Astrocyte (in vitro differentiated cells and primary cell): Measurements from ENCODE around the gene NR2F1. TPM values are rescaled to one million over a fixed set of nuclear protein-coding genes. Genes with fewer than 3 reads are reported as not detected.

Source experiments
- DNase-seq: peaks from one replicate; pipeline ENCODE4 v3.0.0-alpha.2; 2010; ENCODE audit warnings: low read depth
- FAIRE-seq: peaks from 2 replicates; lab custom pipeline; 2011; peaks lifted over from hg19 to GRCh38; lab: Jason Lieb, UNC
- H2AFZ ChIP-seq: 2 replicates; pipeline ENCODE4 v1.6.0; 2012; ENCODE audit warnings: low read depth, low read length, inconsistent platforms
- H3K27ac ChIP-seq: 2 replicates; pipeline ENCODE4 v1.5.1; 2011; ENCODE audit warnings: low read depth, low read length, inconsistent platforms
- H3K27me3 ChIP-seq: 2 replicates; pipeline ENCODE4 v1.6.0; 2011; ENCODE audit warnings: low read length, inconsistent platforms; ENCODE audit not compliant: insufficient read depth
- H3K36me3 ChIP-seq: 2 replicates; pipeline ENCODE4 v1.5.1; 2011; ENCODE audit warnings: low read length, inconsistent platforms; ENCODE audit not compliant: insufficient read depth
- H3K4me1 ChIP-seq: 2 replicates; pipeline ENCODE4 v1.5.1; 2011; ENCODE audit warnings: low read length, inconsistent platforms; ENCODE audit not compliant: insufficient read depth
- H3K4me2 ChIP-seq: 2 replicates; pipeline ENCODE4 v1.6.0; 2012; ENCODE audit warnings: low read length, inconsistent platforms
- H3K4me3 ChIP-seq: 2 replicates; pipeline ENCODE4 v1.5.1; 2011; ENCODE audit warnings: low read depth, mild to moderate bottlenecking, low read length, inconsistent platforms; ENCODE audit not compliant: insufficient read depth
- H3K79me2 ChIP-seq: 2 replicates; pipeline ENCODE4 v1.6.0; 2012; ENCODE audit warnings: mild to moderate bottlenecking, low read length, inconsistent platforms; ENCODE audit not compliant: insufficient read depth
- H3K9ac ChIP-seq: 2 replicates; pipeline ENCODE4 v1.6.0; 2012; ENCODE audit warnings: mild to moderate bottlenecking, low read length, inconsistent platforms
- H3K9me3 ChIP-seq: 2 replicates; pipeline ENCODE4 v1.5.1; 2012; ENCODE audit warnings: low read depth, mild to moderate bottlenecking, low read length, inconsistent platforms; ENCODE audit not compliant: insufficient read depth
- H4K20me1 ChIP-seq: 2 replicates; pipeline ENCODE4 v1.6.0; 2012; ENCODE audit warnings: low read length, inconsistent platforms; ENCODE audit not compliant: insufficient read depth
- H3K27ac Mint-ChIP-seq: one replicate; pipeline ENCODE4 v1.8.0; 2021; ENCODE audit warnings: mild to moderate bottlenecking, mixed read lengths; ENCODE audit not compliant: unreplicated experiment
- H3K27me3 Mint-ChIP-seq: one replicate; pipeline ENCODE4 v1.8.0; 2021; ENCODE audit warnings: low read depth, mixed read lengths; ENCODE audit not compliant: unreplicated experiment
- H3K36me3 Mint-ChIP-seq: one replicate; pipeline ENCODE4 v1.8.0; 2021; ENCODE audit warnings: low read depth, mixed read lengths; ENCODE audit not compliant: unreplicated experiment
- H3K4me1 Mint-ChIP-seq: one replicate; pipeline ENCODE4 v1.8.0; 2021; ENCODE audit warnings: low read depth, mixed read lengths; ENCODE audit not compliant: unreplicated experiment
- H3K4me3 Mint-ChIP-seq: one replicate; pipeline ENCODE4 v1.8.0; 2021; ENCODE audit warnings: mild to moderate bottlenecking, moderate library complexity, mixed read lengths; ENCODE audit not compliant: unreplicated experiment
- H3K9me3 Mint-ChIP-seq: one replicate; pipeline ENCODE4 v1.8.0; 2021; ENCODE audit warnings: mild to moderate bottlenecking, mixed read lengths; ENCODE audit not compliant: unreplicated experiment
- EZH2 ChIP-seq: IDR thresholded peaks from 2 replicates; pipeline ENCODE4 v1.6.1; 2012; ENCODE audit warnings: mild to moderate bottlenecking, low read length, inconsistent platforms; ENCODE audit not compliant: insufficient read depth
- total RNA-seq: library from RNA; stranded (reverse); gene quantifications from 2 replicates; pipeline ENCODE4 v1.2.1, GENCODE V29; 2021
- TF ChIP-seq, protein P1 (sequence below): IDR thresholded peaks from 2 replicates; pipeline ENCODE4 v1.5.1; 2011; ENCODE audit warnings: low read depth, mild to moderate bottlenecking, inconsistent platforms, low read length, moderate library complexity; ENCODE audit not compliant: insufficient read depth

NR2F1 gene
- total RNA-seq, 1 donor from 2014 or later = 4.3 TPM

DNA sequence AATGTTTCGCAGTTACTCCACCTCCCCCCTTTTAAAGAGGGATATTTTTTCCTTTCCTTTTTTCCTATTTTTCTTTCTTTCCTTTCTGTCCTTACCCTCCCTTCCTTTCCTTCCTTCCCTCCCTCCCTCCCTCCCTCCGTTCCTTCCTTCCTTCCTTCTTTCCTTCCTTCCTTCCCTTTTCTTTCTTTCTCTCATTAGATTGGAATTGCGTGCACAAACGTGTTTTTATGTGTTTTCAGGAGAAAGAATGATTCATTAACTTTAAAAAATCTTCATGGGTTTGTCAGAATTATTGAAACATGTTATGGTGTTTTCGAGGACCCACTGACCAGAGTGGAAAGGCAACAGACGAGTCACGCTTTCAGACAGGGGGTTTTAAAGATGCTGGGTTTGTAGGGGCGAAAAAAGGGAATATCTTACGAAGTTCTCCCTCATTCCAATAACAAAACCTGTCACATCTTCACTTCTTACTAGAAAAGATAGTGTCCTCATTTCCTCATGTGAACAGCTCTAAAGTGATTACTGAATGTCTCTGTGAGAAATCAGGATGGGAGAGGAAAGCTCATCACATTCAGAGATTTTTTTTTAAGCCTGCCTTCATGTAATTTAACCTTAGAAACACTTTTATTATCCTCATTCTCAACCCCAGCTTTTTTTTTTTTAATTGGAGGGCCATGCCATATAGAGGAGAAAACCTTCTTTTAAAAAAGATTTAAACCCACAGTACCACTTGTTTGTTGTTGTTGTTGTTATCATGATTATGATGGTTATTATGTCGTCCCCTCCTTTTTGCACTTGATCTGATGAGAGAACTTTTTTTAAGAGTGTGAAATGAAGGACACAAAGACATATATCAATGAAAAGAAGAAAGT, 21.9 kb downstream of the NR2F1 start:
- H3K27ac ChIP-seq = peak overlapping the region; percentile 78
- peaks cover 13% of the 10 kb centered on the region for H3K79me2 ChIP-seq
- H3K36me3 Mint-ChIP-seq = no peaks in the 10 kb centered on the region
- peaks cover 53% of the 10 kb centered on the region for H3K27me3 Mint-ChIP-seq
- peak overlapping the region; percentile 83 for H3K4me2 ChIP-seq
- H3K9me3 ChIP-seq = no peaks in the 10 kb centered on the region
- H3K9me3 Mint-ChIP-seq = peaks cover 11% of the 10 kb centered on the region
- FAIRE-seq (peak; percentile 37), DNase-seq (no peak)
- no peak overlapping the region for H3K27ac Mint-ChIP-seq
- no peak overlapping the region for H3K4me3 Mint-ChIP-seq
- H4K20me1 ChIP-seq = no peaks in the 10 kb centered on the region
- H3K36me3 ChIP-seq = no peaks in the 10 kb centered on the region
- no peak overlapping the region for H3K4me3 ChIP-seq
- H3K4me1 ChIP-seq = peaks cover 66% of the 10 kb centered on the region
- TF ChIP-seq, protein P1, sequence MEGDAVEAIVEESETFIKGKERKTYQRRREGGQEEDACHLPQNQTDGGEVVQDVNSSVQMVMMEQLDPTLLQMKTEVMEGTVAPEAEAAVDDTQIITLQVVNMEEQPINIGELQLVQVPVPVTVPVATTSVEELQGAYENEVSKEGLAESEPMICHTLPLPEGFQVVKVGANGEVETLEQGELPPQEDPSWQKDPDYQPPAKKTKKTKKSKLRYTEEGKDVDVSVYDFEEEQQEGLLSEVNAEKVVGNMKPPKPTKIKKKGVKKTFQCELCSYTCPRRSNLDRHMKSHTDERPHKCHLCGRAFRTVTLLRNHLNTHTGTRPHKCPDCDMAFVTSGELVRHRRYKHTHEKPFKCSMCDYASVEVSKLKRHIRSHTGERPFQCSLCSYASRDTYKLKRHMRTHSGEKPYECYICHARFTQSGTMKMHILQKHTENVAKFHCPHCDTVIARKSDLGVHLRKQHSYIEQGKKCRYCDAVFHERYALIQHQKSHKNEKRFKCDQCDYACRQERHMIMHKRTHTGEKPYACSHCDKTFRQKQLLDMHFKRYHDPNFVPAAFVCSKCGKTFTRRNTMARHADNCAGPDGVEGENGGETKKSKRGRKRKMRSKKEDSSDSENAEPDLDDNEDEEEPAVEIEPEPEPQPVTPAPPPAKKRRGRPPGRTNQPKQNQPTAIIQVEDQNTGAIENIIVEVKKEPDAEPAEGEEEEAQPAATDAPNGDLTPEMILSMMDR = no peak
- TF ChIP-seq EZH2 = no peak
- H2AFZ ChIP-seq = no peak overlapping the region
- H3K9ac ChIP-seq = peak overlapping the region; percentile 74
- H3K27me3 ChIP-seq = peaks cover 14% of the 10 kb centered on the region
- peaks cover 1% of the 10 kb centered on the region for H3K4me1 Mint-ChIP-seq

DNA sequence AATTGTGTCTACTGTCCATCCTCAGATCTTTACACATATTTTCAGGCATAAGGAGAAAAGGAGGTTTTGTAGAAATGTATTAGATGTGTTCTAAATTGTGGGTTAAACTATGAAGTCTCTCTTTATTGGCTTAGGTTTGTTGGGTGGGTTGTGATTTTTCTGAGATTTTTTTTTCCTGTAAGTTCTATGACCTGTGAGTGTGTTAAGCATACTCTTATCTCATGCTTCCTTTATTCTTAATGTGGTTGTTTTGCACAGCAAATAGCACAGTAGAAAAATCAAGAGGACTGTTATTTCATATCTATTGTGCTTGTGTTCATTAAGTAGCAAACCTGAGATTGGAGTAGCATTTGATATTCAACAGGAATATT, 23.3 kb downstream of the NR2F1 start:
- Histone ChIP-seq H3K4me2 (peak overlapping the region; percentile 25), H3K27ac (peak overlapping the region; percentile 22), H3K9me3 (no peaks in the 10 kb centered on the region), H3K4me1 (peaks cover 52% of the 10 kb centered on the region), H3K79me2 (peaks cover 13% of the 10 kb centered on the region), H2AFZ (no peak overlapping the region), H3K27me3 (peaks cover 29% of the 10 kb centered on the region), H4K20me1 (no peaks in the 10 kb centered on the region), H3K9ac (peak overlapping the region; percentile 22), H3K36me3 (no peaks in the 10 kb centered on the region), H3K4me3 (no peak overlapping the region)
- Mint-ChIP-seq H3K27me3 (peaks cover 67% of the 10 kb centered on the region), H3K4me1 (peaks cover 1% of the 10 kb centered on the region), H3K4me3 (no peak overlapping the region), H3K36me3 (no peaks in the 10 kb centered on the region), H3K9me3 (peaks cover 11% of the 10 kb centered on the region), H3K27ac (no peak overlapping the region)
- DNase-seq (no peak), FAIRE-seq (no peak)
- TF ChIP-seq EZH2 = no peak
- TF ChIP-seq, protein P1 = no peak
